NCI-H146 (cell line): Measurements from ENCODE around the gene LNPK.
"Not testable (repeated sequence)": the region's sequence is repeated elsewhere in the genome, so short reads cannot be mapped to it uniquely, and the experiment has no call there.

ENCODE experiments used
- DNase-seq: peaks from one replicate; lab custom pipeline; 2025; lab: John Stamatoyannopoulos, UW

The LNPK gene, protein sequence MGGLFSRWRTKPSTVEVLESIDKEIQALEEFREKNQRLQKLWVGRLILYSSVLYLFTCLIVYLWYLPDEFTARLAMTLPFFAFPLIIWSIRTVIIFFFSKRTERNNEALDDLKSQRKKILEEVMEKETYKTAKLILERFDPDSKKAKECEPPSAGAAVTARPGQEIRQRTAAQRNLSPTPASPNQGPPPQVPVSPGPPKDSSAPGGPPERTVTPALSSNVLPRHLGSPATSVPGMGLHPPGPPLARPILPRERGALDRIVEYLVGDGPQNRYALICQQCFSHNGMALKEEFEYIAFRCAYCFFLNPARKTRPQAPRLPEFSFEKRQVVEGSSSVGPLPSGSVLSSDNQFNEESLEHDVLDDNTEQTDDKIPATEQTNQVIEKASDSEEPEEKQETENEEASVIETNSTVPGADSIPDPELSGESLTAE

DNA sequence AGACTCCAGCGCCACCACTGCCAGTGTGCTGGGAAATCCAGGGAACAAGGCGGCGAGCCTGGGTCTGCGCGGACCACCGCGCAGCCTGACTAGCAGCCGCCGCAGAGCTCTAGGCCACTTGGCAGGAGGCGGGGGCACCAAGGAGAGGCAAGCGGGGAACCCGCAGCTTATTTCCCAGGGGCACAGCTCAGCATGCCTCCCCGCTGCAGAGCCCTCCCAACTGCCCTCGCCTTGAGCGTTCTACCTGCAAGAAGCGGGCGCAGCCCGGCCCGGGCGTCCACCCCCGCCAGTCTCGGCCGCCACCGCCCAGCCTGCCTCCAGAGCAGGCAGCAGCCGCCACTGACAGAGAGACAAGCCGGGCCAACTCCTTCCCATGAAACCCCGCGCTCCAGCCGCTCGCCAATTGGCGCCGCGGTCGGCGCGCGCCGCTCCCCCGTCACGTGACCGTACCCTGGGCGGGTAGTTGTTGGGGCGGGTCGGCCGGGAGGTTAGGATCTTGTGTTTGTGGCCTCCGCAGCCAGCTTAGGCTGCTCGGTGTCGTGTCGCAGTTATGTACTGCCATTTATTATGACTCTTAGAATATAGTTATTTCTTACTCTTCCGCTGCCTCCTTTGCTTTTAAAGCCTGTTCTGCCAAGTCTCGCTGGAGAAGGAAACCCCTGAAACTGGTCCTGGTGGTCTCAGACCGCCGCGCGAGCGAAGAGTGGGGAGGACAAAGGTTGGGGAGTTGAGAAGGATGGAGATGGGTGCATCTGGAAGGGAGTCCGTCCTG lies at the start of gene LNPK:
LNPK (minus strand) TSS at position 352 of the 772 bp plus-strand sequence. CDS start 6,683 bp downstream, outside the sequence.
- DNase-seq: peak; percentile 87

DNA sequence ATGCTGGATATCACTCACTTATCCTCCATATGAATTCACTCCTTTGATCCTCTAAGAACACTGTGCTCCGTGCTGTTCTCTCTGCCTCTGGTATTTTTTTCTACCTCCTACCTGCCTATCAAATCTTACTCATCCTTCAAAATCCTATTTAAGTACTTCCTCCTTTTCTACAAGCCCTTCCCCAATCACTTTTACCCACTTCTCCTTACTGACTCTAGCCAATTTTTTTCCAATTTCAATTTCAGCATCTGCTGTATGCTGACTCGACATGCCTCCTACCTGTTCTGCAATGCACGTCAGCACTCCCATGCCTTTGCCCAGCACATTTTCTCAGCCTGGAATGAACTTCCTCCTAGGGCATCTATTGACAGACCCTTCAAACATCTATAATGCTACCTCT lies 37.3 kb upstream of the LNPK start:
- no peak for DNase-seq

DNA sequence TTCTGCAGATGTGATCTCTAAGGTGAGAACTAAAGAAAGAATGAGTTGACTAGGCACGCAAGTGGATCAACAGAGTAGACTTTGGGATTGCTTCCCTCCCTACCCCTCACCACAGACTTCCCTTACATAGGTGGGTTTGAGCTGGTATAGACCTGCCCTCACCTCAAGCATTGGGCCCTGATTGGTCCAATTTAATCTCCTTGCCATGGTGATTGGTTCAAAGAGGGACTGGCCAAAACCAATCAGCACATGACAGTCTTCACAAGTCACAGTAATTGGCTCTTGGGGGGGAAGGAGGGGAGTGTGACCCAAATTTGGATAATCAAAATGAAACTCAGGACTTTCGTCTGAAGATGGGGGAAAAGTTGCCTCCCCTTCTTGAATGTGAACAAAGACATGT lies 36.6 kb upstream of the LNPK start:
- DNase-seq: no peak

DNA sequence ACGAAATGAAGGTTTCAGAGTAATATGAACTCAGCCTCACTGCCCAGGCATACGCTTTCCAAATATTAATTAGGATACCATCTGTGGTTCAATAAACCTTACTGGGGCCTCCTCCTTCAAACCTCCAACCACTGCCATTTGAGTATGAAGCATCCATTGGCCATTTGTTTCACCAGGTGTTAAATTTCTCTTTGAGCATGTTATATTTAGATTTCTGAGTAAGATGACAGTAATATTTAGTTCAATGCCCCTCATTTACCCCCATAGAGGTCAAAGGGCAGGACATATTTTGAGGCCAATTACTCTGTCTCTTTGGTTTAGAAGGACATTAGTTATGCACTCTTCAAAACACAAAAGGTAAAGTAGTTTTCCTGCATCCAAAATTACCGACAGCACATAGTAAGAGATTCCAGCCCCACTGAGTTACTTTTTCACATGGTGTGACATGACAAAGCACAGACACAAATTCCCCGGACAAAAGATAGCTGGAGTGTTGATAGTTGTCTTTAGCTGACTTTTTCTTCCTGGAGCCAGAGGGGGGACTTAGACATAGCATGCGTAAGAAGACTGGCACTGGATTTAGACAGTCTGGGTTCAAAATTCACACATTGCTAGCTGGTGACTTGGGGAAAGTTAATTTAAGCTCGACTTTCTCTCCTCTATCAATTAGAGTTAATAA lies 33.1 kb upstream of the LNPK start:
- no peak for DNase-seq

DNA sequence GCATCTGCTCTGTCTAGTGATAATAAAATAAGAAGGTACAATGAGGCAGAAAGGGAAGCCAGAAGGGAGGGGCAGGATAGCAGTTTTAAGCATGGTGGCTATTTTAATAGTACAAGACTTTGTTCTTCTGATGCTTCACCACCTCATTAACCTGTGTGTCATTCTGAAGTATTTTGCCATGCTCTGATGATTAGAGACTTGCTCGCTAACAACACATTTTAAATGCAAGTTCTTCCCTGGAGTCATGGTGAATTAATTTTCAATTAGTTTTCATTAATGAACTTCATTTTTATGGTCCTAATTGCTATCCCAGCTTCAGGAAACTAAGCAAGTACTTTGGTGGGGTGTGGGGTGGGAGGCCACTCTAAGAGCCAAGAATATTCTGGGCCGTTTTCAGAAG lies 25.7 kb upstream of the LNPK start:
- no peak for DNase-seq

DNA sequence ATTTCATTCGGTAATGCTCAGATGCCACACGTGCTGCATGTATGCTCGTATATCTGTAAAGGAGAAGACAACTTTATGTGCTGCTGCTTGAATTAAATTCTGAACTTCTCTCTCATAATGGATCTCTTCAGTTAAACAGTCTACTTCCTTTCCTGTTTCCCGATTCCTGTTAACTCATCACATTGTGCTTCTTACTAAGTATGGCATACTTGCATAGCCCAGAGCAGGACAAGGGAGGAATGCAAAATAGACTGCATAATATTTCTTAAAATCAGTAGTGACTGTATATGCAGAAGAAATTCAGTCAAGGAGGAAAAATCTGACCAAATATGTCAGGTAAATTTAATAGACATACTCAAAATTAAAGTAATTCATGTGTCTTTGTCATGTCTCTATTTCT lies 23.9 kb upstream of the LNPK start:
- no peak for DNase-seq

DNA sequence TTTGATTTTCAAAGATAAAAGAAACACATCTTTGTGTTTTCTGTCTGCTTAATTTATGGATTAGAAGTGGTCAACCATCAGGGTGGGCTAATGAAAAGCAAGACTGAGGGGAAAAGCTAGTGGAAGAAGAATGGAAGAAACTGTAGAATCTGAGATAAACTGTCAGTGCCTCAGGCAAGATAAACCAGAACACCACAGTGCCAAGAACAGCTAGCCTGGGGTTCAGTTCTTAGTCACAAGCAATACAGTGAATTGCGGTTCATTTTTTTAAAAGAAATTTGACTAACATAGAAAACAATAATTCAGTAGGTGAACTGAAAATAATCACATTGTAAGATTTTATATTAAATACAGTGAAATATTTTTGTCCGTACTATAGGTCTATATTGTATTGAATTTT lies 22.0 kb upstream of the LNPK start:
- DNase-seq: no peak

DNA sequence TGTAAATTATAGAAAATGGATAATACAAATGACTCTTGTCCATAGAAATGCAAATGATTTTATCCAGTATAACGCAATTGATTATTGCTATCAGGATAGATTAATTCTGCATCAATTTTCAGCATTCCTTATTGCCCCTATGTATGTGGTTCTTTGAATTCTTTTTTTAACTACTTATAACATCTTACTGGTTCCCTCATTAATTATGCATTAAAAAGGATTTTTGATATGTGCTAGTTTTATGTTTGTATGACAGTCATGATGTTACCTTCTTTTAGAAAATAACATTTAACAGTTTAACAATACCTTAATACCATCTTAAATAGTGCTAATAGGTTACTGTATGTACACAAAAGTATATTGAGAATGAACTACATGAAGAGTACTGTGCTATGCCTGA lies 20.0 kb upstream of the LNPK start:
- DNase-seq: no peak

DNA sequence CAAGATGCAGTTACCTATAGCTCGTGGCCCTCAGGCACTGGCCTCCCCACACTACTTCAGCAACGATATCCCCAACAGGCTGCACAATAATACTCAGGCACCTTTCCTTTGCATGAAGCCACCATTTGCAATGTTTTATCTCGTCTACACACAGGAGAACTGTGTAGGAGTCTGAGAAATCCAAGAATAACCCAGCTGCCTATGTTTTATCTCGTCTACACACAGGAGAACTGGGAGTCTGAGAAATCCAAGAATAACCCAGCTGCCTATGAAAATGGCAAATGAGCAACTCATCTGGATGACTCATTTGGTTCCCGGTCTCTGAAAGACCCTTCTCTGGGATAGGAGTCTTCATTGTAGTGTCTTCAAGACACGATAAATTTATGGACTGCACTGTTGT lies 18.3 kb upstream of the LNPK start:
- DNase-seq: no peak

DNA sequence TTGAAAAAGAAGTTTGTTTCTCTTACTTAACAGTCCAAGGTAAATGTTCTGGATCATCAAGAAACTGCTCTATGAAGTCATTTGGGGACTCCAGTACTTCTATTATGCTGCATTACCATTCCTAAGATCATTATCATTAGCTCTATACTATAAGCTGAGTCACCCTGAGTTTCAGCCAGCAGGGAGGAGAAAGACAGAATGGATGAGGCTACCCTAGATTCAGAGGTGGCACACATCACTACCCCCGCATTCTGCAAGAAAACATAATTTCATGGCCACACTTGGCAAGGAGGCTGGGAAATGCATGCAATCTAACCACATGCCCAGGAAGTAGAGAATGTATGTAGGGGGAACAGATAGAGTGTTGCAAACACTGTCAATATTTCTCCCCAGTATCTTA lies 16.6 kb upstream of the LNPK start:
- no peak for DNase-seq

DNA sequence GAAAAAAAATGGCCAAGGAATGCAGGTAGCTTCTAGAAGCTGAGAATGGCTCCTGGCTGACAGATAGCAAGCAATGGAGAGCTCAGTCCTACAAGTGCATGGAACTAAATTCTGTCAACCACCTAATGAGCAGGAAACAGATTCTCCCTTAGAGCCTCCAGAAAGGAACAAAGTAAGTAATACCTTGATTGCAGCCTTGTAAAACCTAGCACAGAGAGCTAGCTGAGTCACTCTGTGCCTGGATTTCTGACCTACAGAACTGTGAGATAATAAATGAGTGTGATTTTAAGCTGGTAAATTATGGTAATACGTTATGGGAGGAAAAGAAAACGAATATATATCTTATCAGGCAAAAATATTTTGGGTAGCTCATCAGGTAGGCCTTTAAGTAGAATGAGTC lies 7.4 kb upstream of the LNPK start:
- DNase-seq: no peak

DNA sequence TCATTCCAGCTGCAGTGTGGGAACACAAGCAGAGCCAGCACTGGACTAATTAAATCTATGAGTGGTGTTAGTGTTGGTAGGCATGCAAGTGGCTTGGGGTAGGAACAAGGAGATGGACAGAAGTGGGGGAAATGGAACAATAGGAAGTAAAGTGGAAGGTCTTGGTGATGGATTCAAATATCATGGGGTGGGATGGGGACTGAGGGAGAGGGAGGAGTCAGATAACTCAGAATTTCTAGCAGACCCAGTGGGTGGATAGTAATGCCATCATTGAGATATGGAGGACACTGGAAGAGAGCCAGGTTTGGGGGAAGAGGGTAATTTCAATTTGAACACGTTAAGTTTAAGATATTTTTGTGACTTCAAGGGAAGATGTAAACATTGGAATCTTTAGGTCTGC lies 2.9 kb upstream of the LNPK start:
- DNase-seq: no peak

DNA sequence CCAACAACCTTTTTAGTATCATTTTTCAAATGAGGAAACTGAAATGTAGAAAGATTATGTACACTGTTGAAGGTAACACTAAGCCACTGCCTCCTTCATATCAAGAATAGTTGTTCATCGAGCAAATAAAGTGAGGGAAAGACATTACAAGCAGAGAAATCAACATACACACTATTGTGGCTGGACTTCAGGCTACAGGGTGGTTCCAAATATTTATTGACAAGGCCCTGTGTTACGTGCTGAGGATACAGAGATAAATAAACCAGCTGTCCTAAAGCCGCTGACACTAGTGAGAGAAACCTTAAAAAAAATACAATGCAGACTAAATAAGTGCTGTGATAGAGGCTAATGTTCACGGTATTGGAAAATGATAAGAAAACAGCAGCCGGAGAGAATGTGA lies 1.9 kb upstream of the LNPK start:
- DNase-seq: no peak

DNA sequence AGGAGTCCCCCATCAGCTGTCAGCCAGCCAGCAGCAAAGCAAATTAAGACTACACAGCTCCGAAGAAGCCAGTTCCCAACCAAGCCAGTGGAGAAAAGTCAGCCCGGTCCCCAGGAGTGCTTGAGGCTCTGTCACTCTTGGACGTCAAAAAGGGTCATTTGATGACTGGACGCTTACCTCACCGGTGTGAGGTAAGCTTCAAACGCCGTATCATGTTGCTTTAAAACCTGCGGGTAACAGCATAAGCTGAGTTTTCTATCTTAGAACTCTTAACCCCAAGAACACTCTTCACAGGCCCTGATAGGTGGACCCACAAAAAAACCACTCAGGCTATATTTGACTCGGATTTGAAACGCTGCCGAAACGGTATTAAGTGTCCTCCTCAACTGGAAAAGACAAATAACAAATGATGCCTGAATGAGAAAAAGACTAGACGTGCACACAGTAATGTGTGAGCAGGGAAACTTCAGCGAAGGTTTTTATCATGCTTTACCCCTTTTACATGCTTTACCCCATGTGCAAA lies 682 bp upstream of the LNPK start:
- peak; percentile 58 for DNase-seq

DNA sequence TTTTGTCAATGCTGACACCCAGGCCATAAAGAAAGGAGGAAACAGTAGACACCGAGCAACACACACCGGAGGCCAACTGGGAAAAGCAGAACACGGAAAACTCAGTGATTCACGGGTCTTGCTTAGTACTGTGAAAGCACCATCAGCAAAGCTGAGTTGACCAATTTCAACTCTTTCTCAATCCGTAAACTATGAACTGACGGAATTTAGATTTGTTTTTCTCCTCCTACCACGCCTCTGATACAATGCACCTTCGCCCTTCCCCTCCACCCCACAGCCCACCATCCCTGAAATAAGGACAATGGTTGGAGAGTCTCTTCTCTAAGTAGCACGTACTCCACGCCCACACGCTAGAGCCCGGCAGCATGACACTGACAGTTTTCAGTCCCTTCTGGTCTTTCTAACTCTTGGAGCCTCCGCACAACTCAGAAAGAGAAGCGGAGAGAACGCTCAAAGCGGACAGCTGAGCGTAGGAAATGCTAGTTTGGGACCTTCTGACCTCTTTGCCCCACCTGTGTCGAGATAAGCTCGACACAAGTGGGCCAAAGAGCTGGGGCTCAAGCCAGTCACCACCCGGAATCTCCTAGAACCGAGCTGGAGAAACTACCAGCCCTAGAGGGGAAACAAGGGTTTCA lies 669 bp downstream of the LNPK start:
- DNase-seq: peak; percentile 51

DNA sequence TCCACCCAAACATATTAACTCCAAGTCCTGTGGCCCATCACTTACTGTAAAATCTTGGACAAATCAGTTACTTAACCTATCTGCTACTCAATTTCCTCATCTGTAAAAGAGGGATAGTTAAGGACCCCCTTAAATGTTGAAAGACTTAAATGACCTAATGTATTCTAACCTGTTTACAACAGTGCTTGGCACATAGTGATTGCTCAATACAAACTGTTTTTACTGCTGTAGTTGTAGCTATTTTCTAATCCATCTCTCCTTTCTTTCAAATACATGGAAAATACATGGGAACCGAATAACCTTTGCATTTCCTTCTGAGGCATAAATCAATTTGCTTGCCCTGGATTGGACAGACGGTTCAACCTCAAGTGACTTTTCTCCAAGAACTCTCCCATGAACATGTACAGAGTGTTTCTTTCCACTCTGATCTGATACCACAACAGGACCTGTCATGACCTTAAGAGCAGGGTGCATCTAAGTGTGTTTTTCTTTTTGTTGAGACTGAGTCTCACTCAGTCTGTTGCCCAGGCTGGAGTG lies 2.7 kb downstream of the LNPK start:
- DNase-seq: no peak

DNA sequence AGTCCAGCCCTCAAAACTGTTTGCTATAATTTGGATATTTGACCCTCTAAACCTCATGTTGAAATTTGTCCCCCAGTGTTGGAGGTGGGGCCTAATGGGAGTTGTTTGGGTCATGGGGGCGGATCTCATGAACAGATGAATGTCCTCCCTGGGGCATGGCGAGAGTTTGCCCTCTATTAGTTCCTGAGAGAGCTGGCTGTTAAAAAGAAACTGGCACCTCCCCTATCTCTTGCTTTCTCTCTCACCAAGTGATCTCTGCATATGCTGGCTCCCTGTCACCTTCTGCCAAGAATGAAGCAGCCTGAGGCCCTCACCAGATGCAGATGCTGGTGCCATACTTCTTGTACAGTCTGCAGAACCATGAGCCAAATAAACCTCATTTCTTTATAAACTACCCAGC lies 12.0 kb downstream of the LNPK start:
- no peak for DNase-seq

DNA sequence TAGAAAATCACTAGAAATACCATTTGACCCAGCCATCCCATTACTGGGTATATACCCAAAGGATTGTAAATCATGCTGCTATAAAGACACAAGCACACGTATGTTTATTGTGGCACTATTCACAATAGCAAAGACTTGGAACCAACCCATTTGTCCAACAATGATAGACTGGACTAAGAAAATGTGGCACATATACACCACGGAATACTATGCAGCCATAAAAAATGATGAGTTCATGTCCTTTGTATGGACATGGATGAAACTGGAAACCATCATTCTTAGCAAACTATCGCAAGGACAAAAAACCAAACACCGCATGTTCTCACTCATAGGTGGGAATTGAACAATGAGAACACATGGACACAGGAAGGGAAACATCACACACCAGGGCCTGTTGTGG lies 14.9 kb downstream of the LNPK start:
- DNase-seq: not testable (repeated sequence)

DNA sequence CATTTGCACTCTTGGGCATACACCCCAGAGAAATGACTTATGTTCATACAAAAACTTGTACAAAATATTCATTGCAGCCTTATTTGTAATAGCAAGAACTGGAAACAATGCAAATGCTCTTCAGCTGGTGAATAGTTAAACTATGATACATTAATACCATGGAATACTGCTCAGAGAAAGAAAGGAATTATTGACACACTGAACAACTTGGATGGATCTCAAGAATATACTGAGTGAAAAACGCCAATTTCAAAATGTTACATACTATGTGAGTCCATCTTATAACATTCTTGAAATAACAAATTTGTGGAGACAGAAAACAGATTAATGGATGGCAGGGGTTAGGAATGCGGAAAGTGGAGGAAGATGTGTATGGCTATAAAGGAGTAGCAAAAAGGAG lies 17.2 kb downstream of the LNPK start:
- DNase-seq: no peak

DNA sequence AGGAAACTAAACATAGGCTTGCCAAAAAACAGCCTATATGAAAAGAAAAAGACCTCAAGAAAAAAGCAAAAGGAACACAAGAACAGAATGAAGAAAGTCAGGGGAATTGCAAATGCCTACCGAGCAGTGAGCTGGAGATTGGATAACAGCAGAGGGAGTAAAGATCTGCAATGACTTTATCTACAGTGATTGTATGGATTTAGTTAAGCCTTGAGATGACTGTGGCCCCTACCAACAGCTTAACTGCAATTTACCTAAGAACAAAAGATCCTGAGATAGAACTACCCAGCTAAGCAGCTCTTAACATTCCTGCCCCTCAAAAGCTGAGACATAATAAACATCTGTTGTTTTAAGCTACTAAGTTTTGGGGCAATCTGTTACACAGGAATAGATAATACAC lies 20.5 kb downstream of the LNPK start:
- DNase-seq: no peak

DNA sequence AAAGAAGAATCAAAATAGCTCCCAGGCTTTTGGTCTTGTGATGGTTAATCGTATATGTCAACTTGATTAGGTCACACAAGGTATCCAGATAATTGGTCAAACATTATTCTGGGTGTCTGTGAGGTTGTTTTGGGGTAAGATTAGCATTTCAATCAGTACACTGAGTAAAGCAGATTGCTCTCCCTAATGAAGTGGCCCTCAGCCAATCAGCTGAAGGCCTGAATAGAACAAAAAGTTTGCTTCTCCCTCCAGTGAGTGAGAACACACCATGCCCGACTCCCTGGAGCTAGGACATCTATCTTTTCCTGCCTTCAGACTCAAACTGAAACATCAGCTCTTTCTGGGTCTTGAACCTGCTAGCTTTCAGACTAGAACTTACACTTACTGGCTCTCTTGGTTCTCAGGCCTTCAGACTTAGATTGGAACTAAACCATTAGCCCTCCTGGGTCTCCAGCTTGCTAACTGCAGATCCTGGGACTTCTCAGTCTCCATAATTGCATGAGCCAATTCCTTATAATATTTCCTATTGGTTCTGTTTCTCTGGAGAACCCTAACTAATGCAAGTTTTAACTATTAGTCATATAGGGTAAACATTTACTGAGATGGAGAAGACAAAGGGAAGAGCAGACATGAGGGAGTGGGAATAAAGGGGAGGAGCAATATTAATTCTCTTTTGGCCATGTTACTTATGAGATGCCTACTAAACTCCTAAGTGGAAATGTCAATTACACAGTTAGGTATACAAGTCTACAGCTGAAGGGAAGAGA lies 25.5 kb downstream of the LNPK start:
- no peak for DNase-seq
